Measurements from ENCODE around the gene PUM2. TPM values are rescaled to one million over a fixed set of nuclear protein-coding genes. Genes with fewer than 3 reads are reported as not detected.

The PUM2 gene
- total and polyA plus RNA-seq, 12 donors = 12.4 to 79.1 (median 67.6) TPM

GRCh38 chr2:20352230-20352578 lies 1.6 kb upstream of the PUM2 start:
- Histone ChIP-seq H3K9me3 (no peaks in the 10 kb centered on the region), H3K27me3 (no peaks in the 10 kb centered on the region), H3K4me1 (peaks cover 4 to 42% (median 35%) of the 10 kb centered on the region in 9 donors), H3K27ac (peak overlapping the region in 3 of 10 donors; percentile 92 to 99 (median 97)), H3K36me3 (no peaks in the 10 kb centered on the region), H3K4me3 (no peak overlapping the region)
- 41 to 49% methylated on average over 4 of the region's 4 CpGs for WGBS, 2 donors
- DNase-seq (no peak), ATAC-seq (no peak)
- intact Hi-C loops (cut with DNase I) = no loop called here
- no peak for TF ChIP-seq CTCF (IDR thresholded peaks at IDR 0.05)

DNA sequence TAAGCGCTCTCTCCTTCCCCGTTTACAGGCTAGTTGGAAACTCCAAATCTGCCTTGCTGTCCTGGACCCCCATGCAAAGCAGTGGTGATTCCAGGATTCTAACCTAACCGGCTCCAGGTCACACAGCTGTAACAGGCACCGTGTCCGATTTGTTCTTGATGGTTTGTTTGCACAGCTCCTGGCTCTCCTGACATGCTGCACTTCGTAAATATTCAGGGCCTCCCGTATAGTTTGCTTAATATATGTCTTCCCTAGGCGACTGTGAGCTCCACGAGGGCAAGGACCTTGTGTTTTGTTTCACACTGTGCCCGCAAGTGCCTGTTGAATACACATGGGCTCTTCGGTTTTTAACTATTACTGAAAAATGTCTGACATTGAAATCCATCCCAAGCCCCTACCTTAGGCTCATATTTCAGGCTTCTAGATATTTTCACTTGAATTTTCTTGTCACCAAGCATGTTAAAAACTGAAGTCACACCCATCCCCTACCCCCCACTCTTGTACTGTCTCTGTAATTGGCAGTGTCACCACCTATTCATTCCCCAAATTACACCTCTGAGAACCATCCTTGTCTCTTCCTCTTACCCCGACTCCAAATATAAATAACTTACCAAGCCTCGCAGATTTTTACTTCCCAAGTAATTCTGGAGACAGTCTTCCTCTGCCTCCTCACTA lies 1.0 kb upstream of the PUM2 start:
- ATAC-seq = peak in 5 of 8 donors; percentile 1 to 7 (median 1)
- WGBS, 2 donors = 22 to 33% methylated on average over 13 of the region's 13 CpGs
- no peak for DNase-seq
- Histone ChIP-seq H3K36me3 (no peaks in the 10 kb centered on the region), H3K4me3 (peak overlapping the region in 9 of 10 donors; percentile 79 to 93 (median 87)), H3K4me1 (peaks cover 8 to 47% (median 40%) of the 10 kb centered on the region in 9 donors), H3K27me3 (no peaks in the 10 kb centered on the region), H3K27ac (peak overlapping the region; percentile 85 to 99 (median 96)), H3K9me3 (no peaks in the 10 kb centered on the region)
- TF ChIP-seq CTCF (IDR thresholded peaks at IDR 0.05) = no peak
- intact Hi-C loops (cut with DNase I) = no loop called here

DNA sequence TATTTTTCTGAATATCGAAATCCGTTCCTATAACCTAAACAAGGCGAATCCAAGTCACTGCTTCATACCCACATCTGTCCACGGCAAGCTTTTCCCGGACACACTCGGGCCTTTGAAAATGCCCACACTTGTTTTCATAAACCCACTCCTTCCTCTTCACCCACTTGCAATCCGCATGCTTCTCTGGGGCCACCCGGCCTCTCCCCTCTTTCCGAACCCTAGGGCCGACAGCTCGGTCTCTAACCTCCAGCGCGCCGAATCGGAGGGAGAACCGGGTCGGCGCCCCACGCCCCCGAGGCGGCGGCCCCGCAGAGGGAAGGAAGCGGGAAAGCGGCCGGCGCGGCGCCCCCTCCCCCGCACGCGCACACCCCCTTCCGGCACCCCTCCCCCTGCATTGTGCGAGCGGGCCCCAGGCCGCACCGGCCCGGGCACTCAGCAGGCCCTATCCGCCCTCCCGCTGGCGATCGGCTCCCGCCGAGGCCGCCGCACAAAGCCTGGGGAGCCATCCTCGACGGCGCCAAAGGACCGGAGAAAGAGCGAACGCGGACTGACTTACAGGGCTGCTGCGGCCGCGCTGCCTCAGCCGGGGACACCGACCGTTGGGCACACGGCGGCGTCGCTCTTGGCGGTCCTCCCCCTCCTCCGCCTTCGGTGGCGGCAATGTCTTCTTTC lies 467 bp downstream of the PUM2 start:
- peaks cover 9 to 60% (median 47%) of the 10 kb centered on the region in 9 donors for H3K4me1 ChIP-seq
- H3K4me3 ChIP-seq = peak overlapping the region; percentile 59 to 93 (median 87)
- H3K36me3 ChIP-seq = peaks cover 0 to 4% (median 0%) of the 10 kb centered on the region in 9 donors
- WGBS, 2 donors = 0 to 1% methylated on average over 61 to 67 of the region's 67 CpGs
- peak overlapping the region; percentile 71 to 99 (median 96) for H3K27ac ChIP-seq
- DNase-seq (peak; percentile 49 to 57), ATAC-seq (peak; percentile 54 to 82 (median 68))
- H3K9me3 ChIP-seq = no peaks in the 10 kb centered on the region
- no peaks in the 10 kb centered on the region for H3K27me3 ChIP-seq
- intact Hi-C loops (cut with DNase I) = no loop called here
- TF ChIP-seq CTCF (IDR thresholded peaks at IDR 0.05) = no peak

DNA sequence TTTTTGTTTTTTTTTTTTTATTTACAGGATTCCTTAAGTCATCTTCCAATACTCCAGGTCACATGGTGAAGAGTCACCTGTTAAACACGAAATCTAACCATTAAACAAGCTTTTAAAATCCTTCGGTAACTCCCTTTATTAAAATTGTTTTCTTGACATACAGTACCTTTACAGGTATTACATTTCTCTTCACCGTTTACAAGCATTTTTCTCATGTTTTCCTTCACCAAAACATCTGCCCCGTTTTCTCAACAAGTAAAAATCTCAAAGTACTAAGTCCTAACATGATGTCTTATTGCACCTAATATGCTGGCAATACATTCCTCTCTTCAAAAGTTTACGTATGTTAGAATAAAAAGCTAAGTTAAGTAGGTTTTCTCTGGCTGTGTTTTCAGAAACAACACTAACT lies 1.1 kb downstream of the PUM2 start:
- intact Hi-C loops (cut with DNase I) = no loop called here
- Histone ChIP-seq H3K27ac (peak overlapping the region in 6 of 10 donors; percentile 92 to 99 (median 96)), H3K9me3 (no peaks in the 10 kb centered on the region), H3K36me3 (peaks cover 0 to 4% (median 0%) of the 10 kb centered on the region in 9 donors), H3K4me1 (peaks cover 9 to 66% (median 48%) of the 10 kb centered on the region in 9 donors), H3K27me3 (no peaks in the 10 kb centered on the region), H3K4me3 (peak overlapping the region; percentile 59 to 93 (median 87))
- 1 to 4% methylated on average over 5 of the region's 5 CpGs for WGBS, 2 donors
- DNase-seq = no peak
- no peak for TF ChIP-seq CTCF (IDR thresholded peaks at IDR 0.05)
- ATAC-seq = no peak
